ENCODE data around the gene PHIP.

The PHIP gene

GRCh38 chr6:79033279-79033678 is 44.8 kb downstream of the PHIP start:
- Histone ChIP-seq H3K36me3 (ENCODE audit: control insufficient read depth, insufficient read depth, low read length) (no peaks in the 10 kb centered on the region), H3K9ac (ENCODE audit: low read length) (no peak overlapping the region), H3K4me3 (ENCODE audit: low read length) (no peak overlapping the region), H3K27me3 (ENCODE audit: control insufficient read depth, insufficient read depth, low read length) (no peaks in the 10 kb centered on the region), H3K4me1 (ENCODE audit: control insufficient read depth, insufficient read depth, low read length) (no peaks in the 10 kb centered on the region), H3K9me3 (ENCODE audit: control insufficient read depth, low read length) (no peaks in the 10 kb centered on the region)

- Histone ChIP-seq H3K36me3 (ENCODE audit: control insufficient read depth, insufficient read depth, low read length) (no peaks in the 10 kb centered on the region), H3K4me1 (ENCODE audit: control insufficient read depth, insufficient read depth, low read length) (no peaks in the 10 kb centered on the region), H3K9me3 (ENCODE audit: control insufficient read depth, low read length) (no peaks in the 10 kb centered on the region), H3K9ac (ENCODE audit: low read length) (no peak overlapping the region), H3K4me3 (ENCODE audit: low read length) (no peak overlapping the region), H3K27me3 (ENCODE audit: control insufficient read depth, insufficient read depth, low read length) (no peaks in the 10 kb centered on the region)
These were observed 46.0 kb downstream of the PHIP start for GRCh38 chr6:79031821-79032590.

- Histone ChIP-seq H3K9me3 (ENCODE audit: control insufficient read depth, low read length) (no peaks in the 10 kb centered on the region), H3K27me3 (ENCODE audit: control insufficient read depth, insufficient read depth, low read length) (no peaks in the 10 kb centered on the region), H3K4me1 (ENCODE audit: control insufficient read depth, insufficient read depth, low read length) (no peaks in the 10 kb centered on the region), H3K9ac (ENCODE audit: low read length) (no peak overlapping the region), H3K4me3 (ENCODE audit: low read length) (no peak overlapping the region), H3K36me3 (ENCODE audit: control insufficient read depth, insufficient read depth, low read length) (no peaks in the 10 kb centered on the region)
These were observed 47.5 kb downstream of the PHIP start for GRCh38 chr6:79030511-79030910.

- Histone ChIP-seq H3K9ac (ENCODE audit: low read length) (no peak overlapping the region), H3K27me3 (ENCODE audit: control insufficient read depth, insufficient read depth, low read length) (no peaks in the 10 kb centered on the region), H3K36me3 (ENCODE audit: control insufficient read depth, insufficient read depth, low read length) (no peaks in the 10 kb centered on the region), H3K4me1 (ENCODE audit: control insufficient read depth, insufficient read depth, low read length) (no peaks in the 10 kb centered on the region), H3K9me3 (ENCODE audit: control insufficient read depth, low read length) (no peaks in the 10 kb centered on the region), H3K4me3 (ENCODE audit: low read length) (no peak overlapping the region)
These were observed 48.0 kb downstream of the PHIP start for GRCh38 chr6:79030023-79030422.

- H3K27me3 ChIP-seq (ENCODE audit: control insufficient read depth, insufficient read depth, low read length): no peaks in the 10 kb centered on the region
- H3K9me3 ChIP-seq (ENCODE audit: control insufficient read depth, low read length): no peaks in the 10 kb centered on the region
- no peaks in the 10 kb centered on the region for H3K4me1 ChIP-seq (ENCODE audit: control insufficient read depth, insufficient read depth, low read length)
- no peak overlapping the region for H3K9ac ChIP-seq (ENCODE audit: low read length)
- no peaks in the 10 kb centered on the region for H3K36me3 ChIP-seq (ENCODE audit: control insufficient read depth, insufficient read depth, low read length)
- H3K4me3 ChIP-seq (ENCODE audit: low read length): no peak overlapping the region
These were observed 49.3 kb downstream of the PHIP start for GRCh38 chr6:79028641-79029314.

GRCh38 chr6:79011940-79012339 is 66.1 kb downstream of the PHIP start:
- H3K9me3 ChIP-seq (ENCODE audit: control insufficient read depth, low read length): no peaks in the 10 kb centered on the region
- H3K4me1 ChIP-seq (ENCODE audit: control insufficient read depth, insufficient read depth, low read length): no peaks in the 10 kb centered on the region
- no peaks in the 10 kb centered on the region for H3K36me3 ChIP-seq (ENCODE audit: control insufficient read depth, insufficient read depth, low read length)
- H3K4me3 ChIP-seq (ENCODE audit: low read length): no peak overlapping the region
- H3K9ac ChIP-seq (ENCODE audit: low read length): no peak overlapping the region
- H3K27me3 ChIP-seq (ENCODE audit: control insufficient read depth, insufficient read depth, low read length): no peaks in the 10 kb centered on the region

GRCh38 chr6:79010422-79010821 is 67.6 kb downstream of the PHIP start:
- H3K9ac ChIP-seq (ENCODE audit: low read length): no peak overlapping the region
- H3K9me3 ChIP-seq (ENCODE audit: control insufficient read depth, low read length): no peaks in the 10 kb centered on the region
- H3K36me3 ChIP-seq (ENCODE audit: control insufficient read depth, insufficient read depth, low read length): no peaks in the 10 kb centered on the region
- no peaks in the 10 kb centered on the region for H3K27me3 ChIP-seq (ENCODE audit: control insufficient read depth, insufficient read depth, low read length)
- no peaks in the 10 kb centered on the region for H3K4me1 ChIP-seq (ENCODE audit: control insufficient read depth, insufficient read depth, low read length)
- H3K4me3 ChIP-seq (ENCODE audit: low read length): no peak overlapping the region

- Histone ChIP-seq H3K4me3 (ENCODE audit: low read length) (no peak overlapping the region), H3K9ac (ENCODE audit: low read length) (no peak overlapping the region), H3K36me3 (ENCODE audit: control insufficient read depth, insufficient read depth, low read length) (no peaks in the 10 kb centered on the region), H3K4me1 (ENCODE audit: control insufficient read depth, insufficient read depth, low read length) (no peaks in the 10 kb centered on the region), H3K27me3 (ENCODE audit: control insufficient read depth, insufficient read depth, low read length) (no peaks in the 10 kb centered on the region), H3K9me3 (ENCODE audit: control insufficient read depth, low read length) (no peaks in the 10 kb centered on the region)
These were observed 68.2 kb downstream of the PHIP start for GRCh38 chr6:79009819-79010218.

- Histone ChIP-seq H3K4me3 (ENCODE audit: low read length) (no peak overlapping the region), H3K36me3 (ENCODE audit: control insufficient read depth, insufficient read depth, low read length) (no peaks in the 10 kb centered on the region), H3K27me3 (ENCODE audit: control insufficient read depth, insufficient read depth, low read length) (no peaks in the 10 kb centered on the region), H3K9ac (ENCODE audit: low read length) (no peak overlapping the region), H3K4me1 (ENCODE audit: control insufficient read depth, insufficient read depth, low read length) (no peaks in the 10 kb centered on the region), H3K9me3 (ENCODE audit: control insufficient read depth, low read length) (no peaks in the 10 kb centered on the region)
These were observed 72.6 kb downstream of the PHIP start for GRCh38 chr6:79005497-79005896.

- no peak overlapping the region for H3K9ac ChIP-seq (ENCODE audit: low read length)
- H3K4me1 ChIP-seq (ENCODE audit: control insufficient read depth, insufficient read depth, low read length): no peaks in the 10 kb centered on the region
- H3K27me3 ChIP-seq (ENCODE audit: control insufficient read depth, insufficient read depth, low read length): no peaks in the 10 kb centered on the region
- no peak overlapping the region for H3K4me3 ChIP-seq (ENCODE audit: low read length)
- H3K36me3 ChIP-seq (ENCODE audit: control insufficient read depth, insufficient read depth, low read length): no peaks in the 10 kb centered on the region
- H3K9me3 ChIP-seq (ENCODE audit: control insufficient read depth, low read length): no peaks in the 10 kb centered on the region
These were observed 73.0 kb downstream of the PHIP start for GRCh38 chr6:79005024-79005423.

GRCh38 chr6:79004239-79004638 is 73.8 kb downstream of the PHIP start:
- Histone ChIP-seq H3K4me1 (ENCODE audit: control insufficient read depth, insufficient read depth, low read length) (no peaks in the 10 kb centered on the region), H3K9me3 (ENCODE audit: control insufficient read depth, low read length) (no peaks in the 10 kb centered on the region), H3K27me3 (ENCODE audit: control insufficient read depth, insufficient read depth, low read length) (no peaks in the 10 kb centered on the region), H3K4me3 (ENCODE audit: low read length) (no peak overlapping the region), H3K9ac (ENCODE audit: low read length) (no peak overlapping the region), H3K36me3 (ENCODE audit: control insufficient read depth, insufficient read depth, low read length) (no peaks in the 10 kb centered on the region)

GRCh38 chr6:79001415-79001814 is 76.6 kb downstream of the PHIP start:
- no peaks in the 10 kb centered on the region for H3K9me3 ChIP-seq (ENCODE audit: control insufficient read depth, low read length)
- H3K4me3 ChIP-seq (ENCODE audit: low read length): no peak overlapping the region
- no peaks in the 10 kb centered on the region for H3K27me3 ChIP-seq (ENCODE audit: control insufficient read depth, insufficient read depth, low read length)
- H3K36me3 ChIP-seq (ENCODE audit: control insufficient read depth, insufficient read depth, low read length): peaks cover 8% of the 10 kb centered on the region
- H3K9ac ChIP-seq (ENCODE audit: low read length): no peak overlapping the region
- no peaks in the 10 kb centered on the region for H3K4me1 ChIP-seq (ENCODE audit: control insufficient read depth, insufficient read depth, low read length)
